GM12873 (cell line): ENCODE measurements around the gene CELF2.

Source experiments
- CTCF ChIP-seq: IDR thresholded peaks from 2 replicates; pipeline ENCODE4 v1.5.1; 2012; ENCODE audit warnings: low read depth, mild to moderate bottlenecking, moderate library complexity, low read length, control low read depth; ENCODE audit not compliant: insufficient read depth; ENCODE audit errors: missing control alignments

Gene CELF2

DNA sequence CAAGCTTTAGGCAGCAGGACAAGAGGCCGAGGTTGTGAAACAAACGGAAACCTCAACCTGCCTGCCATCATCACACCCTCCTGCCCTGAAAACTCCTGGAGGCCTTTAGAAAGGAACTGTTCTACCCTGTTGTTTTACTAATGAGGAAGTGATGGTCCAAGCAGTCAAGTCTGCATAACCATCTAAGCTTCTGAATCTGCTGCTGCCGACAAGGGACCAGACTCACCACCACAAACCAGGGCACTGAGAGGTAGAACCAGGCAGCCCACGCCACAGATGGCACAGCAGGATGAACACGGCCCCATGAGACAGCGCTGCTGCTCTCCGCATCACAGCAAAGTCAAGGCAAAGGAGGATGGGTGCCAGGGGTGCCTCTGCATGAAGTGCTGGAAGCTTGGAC is 209.4 kb downstream of the CELF2 start:
- TF ChIP-seq CTCF, result no peak

DNA sequence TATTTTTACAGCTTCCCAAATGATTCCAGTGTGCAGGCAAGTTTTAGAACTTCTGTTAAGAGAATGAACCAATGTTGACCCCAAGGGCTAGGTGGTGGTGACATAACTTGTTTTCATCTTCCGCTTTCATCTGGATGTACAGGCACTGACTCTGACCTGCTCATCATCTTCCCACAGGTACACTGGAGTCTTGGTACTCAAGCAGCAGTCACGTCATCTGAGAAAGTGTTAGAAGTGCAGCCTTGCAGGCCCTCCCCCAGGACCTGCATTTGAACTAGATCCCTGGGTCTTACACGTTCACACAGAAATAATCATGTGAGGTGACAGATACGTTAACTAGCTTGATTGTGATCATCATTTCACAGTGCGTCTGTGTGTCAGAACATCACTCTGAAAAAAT is 212.2 kb downstream of the CELF2 start:
- TF ChIP-seq CTCF, result no peak

- TF ChIP-seq CTCF, result no peak
These were observed 213.0 kb downstream of the CELF2 start for GRCh38 chr10:11230498-11231167.

DNA sequence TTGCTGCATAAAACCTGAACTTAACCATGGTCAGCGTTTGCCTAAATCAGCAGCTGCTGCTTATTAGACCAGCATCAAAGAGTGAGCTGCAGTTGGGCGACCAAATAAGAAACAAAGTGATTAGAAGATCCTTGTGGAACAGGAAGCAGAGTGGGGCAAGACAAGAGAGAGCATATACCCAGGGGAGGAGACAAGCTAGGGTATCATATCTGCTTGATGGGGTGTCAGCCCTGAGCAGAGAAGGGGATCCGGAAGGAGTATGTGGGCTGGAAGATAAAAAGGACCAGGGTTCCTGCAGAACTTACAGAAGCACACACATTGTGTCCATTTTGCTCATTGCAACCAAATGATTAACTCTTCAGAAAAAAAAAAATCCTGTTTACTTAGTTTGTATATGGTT is 213.6 kb downstream of the CELF2 start:
- TF ChIP-seq CTCF, result no peak

GRCh38 chr10:11232222-11232961 is 214.7 kb downstream of the CELF2 start:
- no peak for TF ChIP-seq CTCF

GRCh38 chr10:11234857-11235531 is 217.3 kb downstream of the CELF2 start:
- TF ChIP-seq CTCF, result no peak

DNA sequence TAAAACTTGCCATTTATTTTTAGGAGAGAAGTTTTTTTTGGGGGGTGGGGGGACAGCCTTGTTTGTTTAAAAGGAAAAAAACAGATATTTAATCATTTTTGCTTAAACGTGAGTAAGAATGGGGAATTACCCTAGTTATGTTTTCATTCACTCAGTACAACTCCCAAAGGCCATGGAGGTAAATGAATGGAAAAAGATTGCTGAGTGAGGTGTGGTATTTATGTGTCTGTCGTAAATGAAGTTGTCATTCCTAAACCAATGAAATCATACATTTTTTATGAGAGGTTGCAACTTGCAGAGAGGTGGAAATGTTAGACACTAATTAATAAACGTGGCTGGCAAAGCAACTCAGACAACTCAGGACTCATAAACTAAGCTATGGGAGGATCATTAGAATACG is 218.1 kb downstream of the CELF2 start:
- TF ChIP-seq CTCF, result no peak
